H1 (cell line): ENCODE results near the gene VPS41. TPM values are rescaled to one million over a fixed set of nuclear protein-coding genes. Genes with fewer than 3 reads are reported as not detected.

Source experiments
- ATF2 ChIP-seq: IDR thresholded peaks from 2 replicates; pipeline ENCODE4 v1.6.1; 2012; ENCODE audit warnings: low read length, inconsistent platforms
- EGR1 ChIP-seq: IDR thresholded peaks from 2 replicates; pipeline ENCODE4 v1.6.1; 2011; ENCODE audit warnings: low read depth, low read length, borderline replicate concordance
- HDAC2 ChIP-seq, 2 experiments: fragments of 300-600 bp in 1 of 2; sonication (generic) in 1 of 2; IDR thresholded peaks; 2 replicates each; pipeline ENCODE4 v1.6.1; 2011 to 2012; ENCODE audit warnings: low read depth in 2 of 2, low read length in 2 of 2, mild to moderate bottlenecking in 2 of 2, moderate library complexity in 2 of 2, borderline replicate concordance in 1 of 2, inconsistent platforms in 1 of 2
- NANOG ChIP-seq: IDR thresholded peaks from 2 replicates; pipeline ENCODE4 v1.6.1; 2011; ENCODE audit warnings: low read length, low read depth, mild to moderate bottlenecking, inconsistent platforms; ENCODE audit not compliant: insufficient read depth, poor library complexity, severe bottlenecking
- SIX5 ChIP-seq: IDR thresholded peaks from 2 replicates; pipeline ENCODE4 v1.6.1; 2011; ENCODE audit warnings: mild to moderate bottlenecking, low read depth, low read length
- TAF1 ChIP-seq: IDR thresholded peaks from 2 replicates; pipeline ENCODE4 v1.6.1; 2011; ENCODE audit warnings: mild to moderate bottlenecking, low read depth, low read length
- TEAD4 ChIP-seq: IDR thresholded peaks from 2 replicates; pipeline ENCODE4 v1.6.1; 2012; ENCODE audit warnings: low read depth, low read length, inconsistent platforms, mixed read lengths
- polyA plus RNA-seq, 7 experiments: library from polyadenylated mRNA; depleted of rRNA in 3 of 7; stranded (reverse) in 5 of 7; unstranded in 2 of 7; fragments of >200 nt in 5 of 7; fragments of 200-250 nt in 2 of 7; gene quantifications; 1 replicate in 5 of 7; 2 replicates in 1 of 7; 4 replicates in 1 of 7; pipeline versions ENCODE4 v1.2.1 to v1.2.3, GENCODE V29; 2011 to 2013; ENCODE audit warnings: missing spikeins in 2 of 7, mixed read lengths in 2 of 7
- total RNA-seq: library from RNA; stranded (reverse); fragmentation: NEBNext Ultra II Directional; extraction: Animal tissue kit (Norgen Biotek cat#: 25700); gene quantifications from 2 replicates; pipeline ENCODE4 v1.2.1, GENCODE V29; 2021

VPS41 gene
- total and polyA plus RNA-seq, 2 of the 8 experiments (the other 6 are each of a cell fraction or from before 2014, with no cell fraction given), result 10.7 to 63.3 TPM

- no peak for TF ChIP-seq SIX5
- TF ChIP-seq HDAC2 (IDR thresholded peaks at IDR 0.05; ENCODE audit: borderline replicate concordance in 1 of 2, low read depth in 2 of 2, low read length in 2 of 2), result no peak
- no peak for TF ChIP-seq TAF1
- TF ChIP-seq ATF2, result no peak
- TF ChIP-seq EGR1, result no peak
- TF ChIP-seq TEAD4, result no peak
- TF ChIP-seq NANOG, result no peak
These were observed 5.9 kb downstream of the VPS41 start (continued) for GRCh38 chr7:38903057-38903456.
